Tibial nerve (tissue), 3 donors: ENCODE measurements around the gene NNT.

Experiments
- POLR2A ChIP-seq, 2 donors: fragments of 450-650 bp; IDR thresholded peaks; one replicate each; pipeline ENCODE4 v1.6.1; 2017; ENCODE audit warnings: antibody characterized with exemption in 2 of 2, mild to moderate bottlenecking in 2 of 2, moderate library complexity in 2 of 2
- TF ChIP-seq, protein P1 (sequence below), 5 experiments: fragments of 200-600 bp in 3 of 5; fragments of 450-650 bp in 2 of 5; sonication (generic) in 3 of 5; IDR thresholded peaks; one replicate each; pipeline ENCODE4 v1.5.1; 2016 to 2019; ENCODE audit warnings: antibody characterized with exemption in 5 of 5, mild to moderate bottlenecking in 3 of 5, moderate library complexity in 2 of 5

DNA sequence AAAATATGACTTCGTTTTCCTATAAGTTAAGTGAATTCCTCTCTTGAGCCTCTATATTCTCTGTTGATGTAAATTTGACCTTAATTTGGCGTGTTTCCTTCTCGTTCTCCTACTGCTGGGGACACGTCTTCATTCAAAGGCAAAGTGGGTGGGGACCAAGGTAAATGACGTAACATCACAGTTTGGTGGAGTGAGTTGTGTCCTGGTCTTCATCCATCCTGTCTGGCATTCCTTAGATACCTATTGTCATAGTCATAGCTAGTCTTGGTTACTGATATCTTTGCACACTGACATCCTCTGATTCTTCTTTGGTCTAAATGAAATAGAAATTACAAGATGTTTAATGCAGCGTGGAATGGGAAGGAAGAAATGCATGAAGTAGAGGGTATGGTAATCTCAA, 108.5 kb downstream of the NNT start:
- no peak for TF ChIP-seq POLR2A (IDR thresholded peaks at IDR 0.05)
- TF ChIP-seq, protein P1, sequence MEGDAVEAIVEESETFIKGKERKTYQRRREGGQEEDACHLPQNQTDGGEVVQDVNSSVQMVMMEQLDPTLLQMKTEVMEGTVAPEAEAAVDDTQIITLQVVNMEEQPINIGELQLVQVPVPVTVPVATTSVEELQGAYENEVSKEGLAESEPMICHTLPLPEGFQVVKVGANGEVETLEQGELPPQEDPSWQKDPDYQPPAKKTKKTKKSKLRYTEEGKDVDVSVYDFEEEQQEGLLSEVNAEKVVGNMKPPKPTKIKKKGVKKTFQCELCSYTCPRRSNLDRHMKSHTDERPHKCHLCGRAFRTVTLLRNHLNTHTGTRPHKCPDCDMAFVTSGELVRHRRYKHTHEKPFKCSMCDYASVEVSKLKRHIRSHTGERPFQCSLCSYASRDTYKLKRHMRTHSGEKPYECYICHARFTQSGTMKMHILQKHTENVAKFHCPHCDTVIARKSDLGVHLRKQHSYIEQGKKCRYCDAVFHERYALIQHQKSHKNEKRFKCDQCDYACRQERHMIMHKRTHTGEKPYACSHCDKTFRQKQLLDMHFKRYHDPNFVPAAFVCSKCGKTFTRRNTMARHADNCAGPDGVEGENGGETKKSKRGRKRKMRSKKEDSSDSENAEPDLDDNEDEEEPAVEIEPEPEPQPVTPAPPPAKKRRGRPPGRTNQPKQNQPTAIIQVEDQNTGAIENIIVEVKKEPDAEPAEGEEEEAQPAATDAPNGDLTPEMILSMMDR (IDR thresholded peaks at IDR 0.05) = no peak
